Activated effector memory CD4-positive, alpha-beta T cell treated with Interleukin-2 at 50 U/mL for 16 hours (primary cell): ENCODE data around the gene TRAPPC12.
"Not testable (repeated sequence)": the region's sequence is repeated elsewhere in the genome, so short reads cannot be mapped to it uniquely, and the experiment has no call there.

Experiments used
- DNase-seq: peaks from one replicate; pipeline ENCODE4 v3.0.0-alpha.2; 2020

TRAPPC12 gene

DNA sequence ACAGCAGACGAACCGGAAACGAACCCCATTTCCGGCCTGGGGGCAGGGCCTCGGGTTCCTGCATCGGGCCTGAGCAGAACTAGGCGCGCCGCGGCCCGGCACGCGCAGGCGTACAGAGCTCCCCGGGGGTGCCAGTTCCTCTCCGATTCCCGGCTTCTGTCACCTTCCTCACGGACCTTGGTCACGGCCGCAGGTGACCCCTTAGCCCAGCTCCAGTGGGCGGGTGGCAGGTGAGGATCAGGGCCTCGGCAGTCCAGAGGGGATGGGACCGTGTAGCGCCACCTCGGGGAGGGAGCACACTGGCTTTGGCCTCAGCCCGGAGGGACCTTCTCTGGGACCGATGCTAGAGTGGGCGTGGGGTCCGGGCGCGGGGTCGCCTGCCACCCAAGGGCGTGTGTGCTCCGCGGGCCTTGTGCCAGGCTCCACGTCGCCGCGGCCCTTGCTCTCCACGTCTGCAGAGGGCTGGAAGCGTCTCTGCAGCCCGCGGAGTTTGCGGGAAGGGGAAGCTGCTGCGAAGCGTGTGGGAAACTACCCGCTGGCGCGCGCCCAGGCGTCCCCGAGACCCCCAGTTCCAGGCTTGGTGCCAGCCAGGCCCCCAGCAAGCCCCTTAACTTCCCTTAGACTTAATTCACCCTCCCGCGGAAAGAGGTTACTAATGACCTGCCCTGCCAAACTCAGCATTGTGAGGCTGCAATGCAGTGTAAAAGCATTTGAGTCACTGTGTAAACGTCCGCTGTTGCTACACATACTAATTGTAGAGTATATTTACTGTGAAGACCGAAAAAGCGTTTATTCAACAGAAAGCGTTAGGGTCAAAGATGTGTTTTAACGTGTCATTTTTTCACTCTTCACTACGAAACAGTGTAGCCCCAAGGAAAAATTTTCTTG is at the start of gene TRAPPC12:
TRAPPC12 (plus strand) TSS at position 48 of the 888 bp plus-strand sequence. CDS start 7,930 bp downstream, outside the sequence.
- peak; percentile 93 for DNase-seq

DNA sequence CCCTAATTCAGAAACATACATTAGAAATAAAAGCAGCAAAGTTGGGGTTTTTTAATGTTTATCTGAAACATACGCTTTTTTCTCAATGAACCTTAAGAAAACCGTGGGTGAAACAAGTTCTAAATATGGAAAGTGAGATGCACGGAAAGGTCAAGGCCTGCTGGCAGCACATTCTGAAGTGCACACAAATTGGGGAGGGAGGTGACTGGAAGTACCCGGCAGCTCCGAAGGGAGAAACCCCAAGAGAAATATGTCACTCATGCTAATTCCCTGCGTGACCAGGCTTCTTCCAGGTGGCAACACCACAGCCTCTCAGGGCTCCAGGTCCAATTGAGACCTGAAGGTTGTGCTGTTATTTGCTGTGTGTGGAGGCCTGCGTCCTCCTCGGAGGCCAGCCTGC is 47.4 kb upstream of the TRAPPC12 start:
- DNase-seq: no peak

DNA sequence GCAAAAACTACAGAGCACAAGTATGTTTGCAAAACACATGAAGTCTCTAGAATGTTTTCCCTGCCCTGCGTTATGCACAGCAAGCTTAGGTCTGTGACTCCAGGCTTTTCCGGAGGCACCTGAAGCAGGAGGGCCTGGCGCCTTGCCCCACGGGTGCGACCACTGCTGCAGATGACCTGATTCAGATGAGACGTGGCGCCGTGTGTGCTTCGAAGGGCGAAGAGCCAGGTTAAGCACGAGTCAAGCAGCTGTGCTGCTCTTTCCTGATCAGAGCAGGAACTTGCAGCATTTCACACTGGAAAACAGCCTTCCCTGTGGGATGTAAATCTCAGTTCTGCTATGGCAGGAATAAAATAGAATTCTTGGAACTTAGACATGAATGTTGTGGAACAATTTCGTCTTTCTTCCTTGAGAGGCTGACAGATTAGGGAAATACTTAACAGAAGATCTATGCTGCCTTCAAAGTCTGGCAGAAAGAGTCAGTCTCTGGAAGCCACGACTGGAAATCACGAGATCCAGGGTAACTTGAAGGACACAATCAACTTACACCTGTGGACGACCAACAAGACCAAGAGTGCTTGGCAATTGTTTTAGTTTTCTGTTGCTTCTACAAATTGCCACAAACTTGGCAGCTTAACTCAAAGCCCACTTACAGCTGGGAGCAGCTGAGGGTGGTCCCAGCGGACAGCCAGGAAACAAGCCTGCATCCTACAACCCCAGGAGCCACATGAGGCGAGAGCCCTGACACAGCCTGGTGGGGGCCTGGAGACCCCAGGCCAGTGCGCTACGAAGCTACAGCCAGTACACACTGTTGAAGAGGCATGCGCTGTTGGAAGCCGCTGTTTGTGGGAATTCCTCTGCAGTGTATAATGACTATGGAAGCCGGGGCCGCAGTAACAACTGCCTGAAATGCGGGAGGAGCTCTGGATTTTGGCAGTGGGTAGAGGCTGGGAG is 44.8 kb upstream of the TRAPPC12 start:
- no peak for DNase-seq

DNA sequence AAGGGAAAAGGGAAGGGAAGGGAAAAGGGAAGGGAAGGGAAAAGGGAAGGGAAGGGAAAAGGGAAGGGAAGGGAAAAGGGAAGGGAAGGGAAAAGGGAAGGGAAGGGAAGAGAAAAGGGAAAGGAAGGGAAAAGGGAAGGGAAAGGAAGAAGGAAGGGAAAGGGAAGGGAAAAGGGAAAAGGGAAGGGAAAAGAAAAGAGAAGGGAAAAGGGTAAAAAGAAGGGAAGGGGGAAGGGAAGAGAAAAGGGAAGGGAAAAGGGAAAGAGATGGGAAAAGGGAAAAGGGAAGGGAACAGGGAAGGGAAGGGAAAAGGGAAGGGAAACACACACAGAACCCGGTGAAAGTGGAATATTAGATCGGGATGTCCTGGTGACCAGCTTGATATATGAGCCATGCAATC is 42.6 kb upstream of the TRAPPC12 start:
- DNase-seq: no peak

DNA sequence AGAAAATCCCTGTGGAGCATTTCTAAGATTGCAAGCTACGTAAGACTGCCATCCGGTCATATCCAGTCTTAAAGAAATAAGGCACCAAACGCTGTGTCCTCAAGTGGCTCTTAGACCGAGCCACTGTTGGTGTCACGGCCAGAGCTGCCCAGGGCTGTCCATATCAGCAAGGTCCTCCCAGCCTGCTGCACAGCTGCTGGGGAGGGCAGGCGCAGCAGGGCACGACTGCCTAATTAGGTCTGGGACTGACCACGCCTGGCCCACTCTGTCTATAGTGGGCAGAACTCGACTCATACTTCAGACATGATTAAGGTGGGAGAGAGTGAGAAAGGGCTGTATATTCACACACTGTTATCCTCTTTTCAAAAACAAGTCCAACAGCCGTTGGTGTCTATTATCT is 41.2 kb upstream of the TRAPPC12 start:
- no peak for DNase-seq

DNA sequence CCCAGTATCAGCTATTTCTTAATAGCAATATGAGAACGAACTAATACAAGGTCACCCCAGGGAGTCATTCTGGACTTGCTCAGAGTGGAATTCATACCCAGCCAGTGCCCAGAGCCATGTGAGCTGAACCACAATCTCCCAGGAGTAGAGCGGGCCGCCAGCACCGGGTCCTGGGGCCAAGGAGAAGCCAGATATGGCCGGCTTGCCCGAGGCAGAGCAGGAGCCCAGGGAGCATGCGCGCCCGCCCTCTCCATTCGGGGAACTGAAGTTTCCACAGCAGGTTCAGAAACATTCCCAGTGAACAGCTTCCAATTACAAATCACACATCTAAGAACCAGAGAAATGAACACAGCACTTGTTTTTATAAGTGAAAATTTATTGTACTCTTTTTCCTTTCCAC is 39.4 kb upstream of the TRAPPC12 start:
- no peak for DNase-seq

DNA sequence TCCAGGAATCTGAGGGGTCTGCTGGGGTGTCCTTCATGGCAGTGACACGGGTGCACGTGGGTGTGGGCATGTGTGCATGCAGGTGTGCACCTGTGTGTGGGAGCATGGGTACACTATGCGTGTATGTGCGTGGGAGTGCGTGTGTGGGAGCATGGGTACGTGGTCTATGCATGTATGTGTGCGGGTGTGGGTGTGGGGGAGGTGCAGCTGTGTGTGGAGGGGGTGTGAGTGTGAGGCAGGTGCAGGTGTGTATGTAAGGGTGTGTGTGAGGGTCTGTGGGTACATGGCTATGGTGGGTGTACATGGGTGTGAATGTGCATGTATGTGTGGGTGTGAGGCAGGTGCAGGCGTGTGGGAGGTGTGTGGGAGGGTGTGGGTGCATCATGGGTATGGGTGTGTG is 38.2 kb upstream of the TRAPPC12 start:
- no peak for DNase-seq

DNA sequence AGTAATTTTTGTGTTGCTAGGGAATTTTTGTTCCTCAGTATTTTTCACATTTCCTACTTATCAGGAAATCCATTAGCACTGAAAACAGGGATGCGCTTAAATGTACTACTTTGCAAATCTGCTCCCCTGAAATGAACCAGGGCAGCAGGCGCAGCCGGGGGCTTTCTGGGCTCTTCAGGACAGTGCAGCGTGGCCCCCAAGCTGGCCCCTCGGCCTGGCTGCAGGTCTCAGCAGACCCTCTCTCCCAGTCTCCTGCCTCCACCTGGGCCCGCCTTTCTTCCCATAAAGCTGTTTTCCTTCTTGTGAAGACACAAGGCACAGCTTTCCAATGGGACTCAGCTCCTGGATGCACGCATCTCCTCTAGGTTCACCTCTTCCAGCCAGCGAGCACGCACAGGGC is 37.2 kb upstream of the TRAPPC12 start:
- no peak for DNase-seq

DNA sequence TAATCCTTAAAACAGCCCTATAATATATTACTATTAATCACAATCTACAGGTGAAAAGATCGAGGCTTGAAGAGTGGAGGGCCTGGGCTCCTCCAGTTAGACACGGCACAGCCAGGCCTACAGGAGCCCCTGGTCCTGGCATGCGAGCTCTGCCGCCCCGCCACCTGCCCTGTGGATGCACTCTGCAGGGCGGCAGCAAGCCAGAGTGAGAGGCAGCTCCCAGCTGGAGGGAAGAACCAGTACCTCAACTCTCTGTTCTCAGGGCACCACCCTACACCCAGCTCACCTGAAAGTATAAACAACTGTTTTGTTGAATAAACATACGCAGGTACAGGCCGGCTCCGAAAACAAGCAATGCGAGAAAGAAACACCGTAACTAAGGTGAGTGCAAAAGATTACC is 36.5 kb upstream of the TRAPPC12 start:
- DNase-seq: no peak

DNA sequence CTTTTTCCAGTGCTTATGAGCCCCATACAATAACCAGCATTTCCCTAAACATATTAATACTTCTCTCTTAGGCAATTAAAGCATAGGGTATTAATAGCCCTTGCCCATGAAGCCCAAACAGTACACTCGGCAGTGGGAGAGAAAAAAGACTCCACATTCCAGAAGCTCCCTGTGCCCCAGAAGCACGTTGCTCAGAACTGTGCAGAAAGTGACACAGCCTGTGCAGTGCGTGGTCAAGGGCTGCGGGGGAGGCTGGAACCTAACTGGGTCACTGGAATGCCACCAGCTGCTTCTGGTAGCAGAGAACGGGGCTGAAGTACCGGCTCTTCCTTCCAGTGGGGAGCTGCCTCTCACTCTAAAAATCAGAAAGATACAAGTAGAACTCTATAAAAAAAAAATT is 34.6 kb upstream of the TRAPPC12 start:
- no peak for DNase-seq

DNA sequence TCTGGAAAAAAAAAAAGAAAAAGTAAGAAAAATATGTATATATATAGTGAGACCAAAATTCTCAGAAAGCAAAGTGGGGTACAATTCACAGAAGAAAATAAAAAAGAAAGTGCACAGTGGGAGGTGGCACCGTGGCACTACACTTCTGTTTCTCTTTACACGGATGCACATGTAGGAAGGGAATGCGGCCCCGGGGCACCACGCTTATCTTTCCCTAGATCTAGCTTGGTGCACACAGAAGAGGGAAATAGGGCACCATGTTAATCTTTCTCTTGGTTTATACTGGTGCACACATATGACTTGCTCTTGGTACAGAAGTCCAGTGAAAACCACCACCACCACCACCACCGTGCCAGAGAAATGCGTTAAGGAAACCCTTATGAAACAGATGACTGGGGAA is 33.9 kb upstream of the TRAPPC12 start:
- DNase-seq: no peak

DNA sequence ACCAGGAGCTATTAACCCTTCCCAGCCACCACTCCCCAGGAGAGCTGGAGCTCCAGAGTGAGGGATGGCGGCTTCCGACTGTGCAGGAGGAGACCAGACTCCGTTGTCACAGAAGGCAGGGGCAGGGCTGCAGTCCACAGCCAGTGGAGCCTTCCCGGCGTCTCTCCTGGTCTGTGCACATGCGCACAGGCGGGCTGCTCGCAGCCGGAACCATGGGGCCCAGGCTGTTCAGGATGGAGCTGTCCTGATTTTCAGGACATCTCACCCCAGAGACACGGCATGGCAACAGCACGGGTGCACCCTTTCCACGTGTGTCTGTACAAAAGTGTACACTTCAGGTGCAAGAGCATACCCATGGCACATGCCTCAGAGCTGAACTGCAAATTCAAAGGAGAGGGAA is 30.7 kb upstream of the TRAPPC12 start:
- no peak for DNase-seq

DNA sequence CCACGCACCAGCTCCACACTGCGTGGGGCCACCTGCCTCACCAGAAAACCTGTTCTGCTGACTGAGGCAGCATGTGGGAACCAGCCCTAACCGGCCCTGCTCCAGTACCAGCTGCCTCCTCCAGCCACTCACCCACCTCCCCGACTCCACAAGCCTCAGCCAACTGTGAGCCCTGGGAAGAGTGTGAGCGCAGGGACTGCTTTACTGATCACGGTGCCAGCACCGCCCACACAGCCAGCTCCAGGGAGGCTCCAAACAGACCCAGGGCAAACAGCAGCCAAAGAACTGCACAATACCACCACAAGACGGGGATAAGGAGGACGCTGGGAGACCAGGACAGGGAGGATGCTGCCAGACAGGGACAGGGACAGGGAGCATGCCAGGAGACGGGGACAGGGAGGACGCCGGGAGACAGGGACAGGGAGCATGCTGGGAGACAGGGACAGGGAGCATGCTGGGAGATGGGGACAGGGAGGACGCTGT is 30.2 kb upstream of the TRAPPC12 start:
- no peak for DNase-seq

DNA sequence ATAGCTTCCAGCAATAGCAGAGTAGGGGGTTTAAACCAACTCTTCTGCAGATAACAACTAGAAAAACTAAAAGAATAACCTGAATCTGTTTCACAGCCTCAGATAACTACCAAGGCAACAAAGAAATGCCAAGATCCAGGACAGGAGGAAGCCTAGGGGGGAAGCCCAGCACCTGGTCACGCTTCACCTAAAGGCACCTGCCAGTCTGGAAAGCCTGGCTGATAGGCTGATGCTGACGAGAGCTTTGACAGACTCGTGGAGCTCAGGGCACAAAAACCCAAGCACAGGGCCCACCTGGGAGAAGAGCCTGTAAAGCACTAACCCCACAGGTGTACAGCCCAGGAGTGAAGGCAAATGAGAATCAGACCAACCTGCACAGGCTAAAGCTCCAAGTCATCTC is 24.5 kb upstream of the TRAPPC12 start:
- no peak for DNase-seq

DNA sequence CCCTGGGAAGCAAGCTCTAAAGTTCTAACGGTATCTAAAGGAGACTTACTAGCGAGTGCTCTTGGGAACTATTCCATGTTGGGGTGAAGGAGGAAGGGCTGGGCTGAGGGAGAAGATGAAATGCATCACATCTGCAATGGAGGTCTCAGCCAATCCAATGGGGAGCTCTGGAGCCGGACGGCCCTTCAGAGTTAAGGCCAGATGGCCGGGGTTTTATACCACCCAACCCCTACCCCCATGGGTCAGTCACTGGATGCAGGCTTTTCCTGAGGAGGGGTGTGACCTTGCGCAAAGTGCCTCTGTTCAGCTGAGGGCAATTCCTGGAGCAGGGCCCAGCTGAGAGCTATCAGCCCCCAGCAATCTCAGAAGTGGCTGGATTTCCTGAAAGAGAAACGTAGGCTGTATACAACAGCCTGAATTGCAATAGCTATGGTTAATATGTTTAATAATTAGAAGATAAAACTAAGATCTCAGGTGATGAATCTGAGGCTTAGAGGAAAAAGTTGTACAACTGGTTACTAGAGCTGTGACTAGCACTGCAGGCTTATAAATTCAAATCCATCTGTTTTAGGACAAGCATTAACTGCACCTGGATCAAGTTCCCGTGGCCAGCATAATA is 23.4 kb upstream of the TRAPPC12 start:
- DNase-seq: no peak

DNA sequence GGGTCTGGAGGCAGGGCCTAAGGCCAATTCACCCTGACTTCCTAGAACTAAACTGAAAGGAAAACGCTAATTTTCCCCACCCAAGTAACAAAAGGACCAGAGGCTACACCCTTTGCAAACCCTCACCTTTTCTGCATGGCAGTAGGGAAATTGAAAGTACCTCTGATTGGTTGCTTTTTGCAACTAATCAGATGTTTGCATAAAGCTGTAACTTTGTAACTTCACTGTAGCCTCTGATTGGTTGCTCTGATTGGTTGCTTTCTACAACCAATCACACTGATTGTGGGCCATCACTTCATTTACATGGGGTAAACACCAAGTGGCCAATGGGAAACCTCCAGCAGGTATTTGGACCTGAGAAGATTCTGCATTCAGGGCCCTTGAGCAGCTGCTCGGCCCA is 22.7 kb upstream of the TRAPPC12 start:
- DNase-seq: no peak

DNA sequence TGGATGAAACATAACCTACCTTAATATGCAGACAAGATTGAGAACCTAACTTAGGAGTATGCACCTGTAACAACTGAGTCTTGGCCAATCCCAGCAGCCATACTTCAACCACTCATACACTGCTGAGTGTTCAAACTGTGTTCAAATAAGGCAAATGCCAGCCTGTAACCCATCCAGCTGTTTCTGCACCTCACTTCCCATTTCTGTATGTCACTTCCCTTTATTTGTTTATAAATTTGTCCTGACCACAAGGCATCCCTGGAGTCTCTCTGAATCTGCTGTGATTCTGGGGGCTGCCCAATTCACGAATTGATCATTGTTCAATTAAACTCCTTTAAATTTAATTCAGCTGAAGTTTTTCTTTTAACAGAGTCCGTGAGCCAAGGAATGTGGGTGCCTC is 22.0 kb upstream of the TRAPPC12 start:
- not testable (repeated sequence) for DNase-seq

DNA sequence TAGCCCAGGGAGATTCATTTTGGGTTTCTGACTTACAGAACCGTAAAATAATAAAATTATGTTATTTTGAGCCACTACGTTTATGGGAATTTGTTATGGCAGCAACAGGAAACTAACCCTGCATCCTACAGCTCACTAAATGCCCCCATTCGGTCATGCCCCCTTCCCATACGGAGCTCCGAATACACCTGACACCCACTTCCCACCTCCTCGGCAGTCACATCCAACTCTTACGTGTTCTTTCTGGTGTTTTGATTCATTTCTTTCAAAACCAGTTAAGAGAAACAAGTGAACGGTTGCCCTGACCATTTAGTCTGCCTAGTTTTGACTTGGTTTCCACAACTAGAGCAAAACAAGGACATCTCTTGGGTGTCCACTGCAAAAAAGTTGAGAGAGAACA is 21.6 kb upstream of the TRAPPC12 start:
- DNase-seq: no peak

DNA sequence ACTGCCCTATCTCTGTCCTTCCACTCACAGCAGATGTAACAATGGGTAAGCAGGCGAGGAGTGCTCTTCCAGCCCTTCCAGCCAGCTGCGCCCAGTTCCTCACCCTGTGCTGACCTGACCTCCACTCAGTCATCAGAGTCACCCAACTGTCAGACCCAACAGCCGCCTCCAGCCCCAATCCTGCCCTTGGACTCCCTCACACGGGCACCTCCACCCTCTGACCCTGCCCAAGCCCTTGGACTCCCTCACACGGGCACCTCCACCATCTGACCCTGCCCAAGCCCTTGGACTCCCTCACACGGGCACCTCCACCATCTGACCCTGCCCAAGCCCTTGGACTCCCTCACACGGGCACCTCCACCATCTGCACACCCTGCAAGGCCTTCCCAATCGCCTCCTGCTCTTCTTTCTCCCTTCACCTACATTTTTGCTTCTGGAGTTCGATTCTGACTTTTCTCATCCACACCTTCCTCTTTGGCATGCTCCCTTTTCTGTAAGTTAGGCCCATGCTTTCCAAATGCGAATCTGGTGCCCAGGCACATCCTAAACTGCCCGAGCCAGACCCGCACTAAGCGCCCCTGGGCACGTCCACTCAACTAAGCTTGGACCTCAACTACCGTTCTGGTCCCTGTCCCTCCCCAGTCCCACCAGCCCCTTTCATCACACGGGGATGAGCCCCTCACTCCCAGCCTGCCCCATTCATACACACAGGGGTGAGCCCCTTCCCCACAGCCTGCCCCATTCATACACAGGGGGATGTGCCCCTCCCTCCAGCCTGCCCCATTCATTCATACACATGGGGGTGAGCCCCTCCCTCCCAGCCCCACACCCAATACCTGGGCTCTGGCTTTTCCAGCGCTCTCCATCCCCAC is 17.7 kb upstream of the TRAPPC12 start:
- no peak for DNase-seq

DNA sequence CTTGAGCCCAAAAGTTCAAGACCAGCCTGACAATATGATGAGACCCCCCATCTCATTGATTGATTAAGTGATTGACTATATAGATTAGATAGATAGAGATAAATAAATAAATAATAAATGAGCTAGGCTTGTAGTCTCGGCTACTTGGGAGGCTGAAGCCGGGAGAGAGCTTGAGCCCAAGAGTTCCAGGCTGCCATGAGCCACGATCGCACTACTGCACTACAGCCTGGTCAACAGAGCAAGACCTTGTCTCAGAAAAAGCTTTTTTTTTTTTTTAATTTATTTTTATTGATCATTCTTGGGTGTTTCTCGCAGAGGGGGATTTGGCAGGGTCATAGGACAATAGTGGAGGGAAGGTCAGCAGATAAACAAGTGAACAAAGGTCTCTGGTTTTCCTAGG is 14.3 kb upstream of the TRAPPC12 start:
- DNase-seq: no peak

DNA sequence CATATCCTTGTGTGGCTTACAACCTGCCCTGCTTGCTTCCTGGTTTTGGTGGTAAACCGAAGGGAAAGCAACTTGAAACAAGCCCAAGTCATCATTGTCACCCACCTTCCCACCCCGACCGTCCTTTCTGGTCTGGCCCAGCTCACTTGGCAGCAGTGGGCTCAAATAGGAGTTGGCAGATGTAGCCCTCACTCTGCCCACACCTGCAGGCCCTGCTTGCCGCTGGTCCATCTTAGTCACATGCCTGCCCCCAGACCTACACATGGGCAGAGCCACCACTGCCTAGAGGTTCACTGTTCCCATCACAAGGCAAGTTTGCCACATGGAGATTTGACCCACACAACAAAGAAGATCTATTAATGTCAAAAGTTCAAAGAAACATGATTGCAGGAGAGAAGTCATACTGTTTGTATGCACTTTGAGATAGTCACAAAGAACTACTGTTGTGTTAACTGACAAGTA is 11.2 kb upstream of the TRAPPC12 start:
- no peak for DNase-seq
